GM21717 (cell line): Measurements from ENCODE around the gene CLDND2.
A peak's percentile ranks its signal among the peaks of the same experiment; 100 is the strongest.
"Not testable (repeated sequence)": the region's sequence is repeated elsewhere in the genome, so short reads cannot be mapped to it uniquely, and the experiment has no call there.

Experiments used
- ATAC-seq: cut with Tn5 transposase; IDR thresholded peaks from one replicate; pipeline ENCODE4 v1.9.1; 2021; ENCODE audit warnings: mild to moderate bottlenecking, moderate library complexity; ENCODE audit not compliant: unreplicated experiment

The CLDND2 gene, protein sequence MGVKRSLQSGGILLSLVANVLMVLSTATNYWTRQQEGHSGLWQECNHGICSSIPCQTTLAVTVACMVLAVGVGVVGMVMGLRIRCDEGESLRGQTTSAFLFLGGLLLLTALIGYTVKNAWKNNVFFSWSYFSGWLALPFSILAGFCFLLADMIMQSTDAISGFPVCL

DNA sequence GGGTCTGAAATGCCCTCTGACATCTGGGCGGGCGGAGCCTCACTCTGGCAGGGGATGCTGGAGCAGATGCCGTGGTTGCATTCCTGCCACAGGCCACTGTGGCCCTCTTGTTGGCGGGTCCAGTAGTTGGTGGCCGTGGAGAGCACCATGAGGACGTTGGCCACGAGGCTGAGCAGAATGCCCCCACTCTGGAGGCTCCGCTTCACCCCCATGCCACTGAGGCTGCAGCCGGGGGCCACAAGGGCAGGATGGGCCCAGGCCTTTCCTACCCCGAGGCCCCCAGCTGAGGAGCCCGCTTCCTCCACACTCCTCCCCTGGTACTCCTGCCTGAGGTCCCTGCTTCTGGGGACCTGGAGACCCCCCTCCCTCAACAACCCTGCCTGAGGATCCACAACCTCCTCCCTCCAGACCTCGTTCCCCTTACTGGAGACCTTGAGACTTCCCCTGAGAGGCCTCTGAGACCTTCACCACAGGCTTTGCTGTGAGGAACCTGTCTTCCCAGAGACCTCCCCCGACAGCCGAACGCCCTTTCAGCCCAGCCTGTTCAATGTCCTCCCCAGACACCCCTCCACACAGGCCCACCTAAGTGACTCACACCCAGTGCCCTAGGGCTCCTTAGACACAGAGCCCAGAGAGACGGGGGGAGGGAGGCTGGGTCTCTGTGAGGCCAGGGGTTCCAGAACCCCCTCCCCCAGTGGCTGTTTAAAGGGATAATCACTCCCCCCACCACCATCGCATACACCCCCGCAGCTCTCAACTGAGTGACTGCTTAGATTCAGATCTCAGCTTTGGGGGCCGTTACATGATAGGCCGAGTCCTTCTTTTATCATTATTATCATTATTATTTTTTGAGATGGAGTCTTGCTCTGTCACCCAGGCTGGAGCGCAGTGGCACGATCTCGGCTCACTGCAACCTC lies at the start of gene CLDND2:
CLDND2 (minus strand) TSS at position 638 of the 917 bp plus-strand sequence; CDS start at position 212, 426 bp downstream.
- no peak for ATAC-seq

DNA sequence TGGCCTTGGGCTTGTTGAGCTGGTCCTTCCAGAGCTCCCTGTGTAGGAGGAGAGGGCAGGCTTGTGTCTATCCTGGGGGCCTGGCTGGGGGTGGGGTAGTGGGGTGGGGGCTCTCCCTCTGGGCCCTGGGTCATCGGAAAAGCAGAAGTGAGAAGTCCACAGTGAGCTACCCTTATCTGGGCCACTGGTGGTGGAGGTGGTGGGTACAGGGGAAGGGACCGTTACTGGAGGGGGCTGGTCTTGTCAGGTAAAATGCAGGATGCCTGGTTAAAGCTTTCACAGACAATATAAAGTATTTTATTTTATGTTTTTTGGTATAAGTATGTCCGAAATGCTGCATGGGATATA lies 49.0 kb upstream of the CLDND2 start:
- peak; percentile 27 for ATAC-seq

DNA sequence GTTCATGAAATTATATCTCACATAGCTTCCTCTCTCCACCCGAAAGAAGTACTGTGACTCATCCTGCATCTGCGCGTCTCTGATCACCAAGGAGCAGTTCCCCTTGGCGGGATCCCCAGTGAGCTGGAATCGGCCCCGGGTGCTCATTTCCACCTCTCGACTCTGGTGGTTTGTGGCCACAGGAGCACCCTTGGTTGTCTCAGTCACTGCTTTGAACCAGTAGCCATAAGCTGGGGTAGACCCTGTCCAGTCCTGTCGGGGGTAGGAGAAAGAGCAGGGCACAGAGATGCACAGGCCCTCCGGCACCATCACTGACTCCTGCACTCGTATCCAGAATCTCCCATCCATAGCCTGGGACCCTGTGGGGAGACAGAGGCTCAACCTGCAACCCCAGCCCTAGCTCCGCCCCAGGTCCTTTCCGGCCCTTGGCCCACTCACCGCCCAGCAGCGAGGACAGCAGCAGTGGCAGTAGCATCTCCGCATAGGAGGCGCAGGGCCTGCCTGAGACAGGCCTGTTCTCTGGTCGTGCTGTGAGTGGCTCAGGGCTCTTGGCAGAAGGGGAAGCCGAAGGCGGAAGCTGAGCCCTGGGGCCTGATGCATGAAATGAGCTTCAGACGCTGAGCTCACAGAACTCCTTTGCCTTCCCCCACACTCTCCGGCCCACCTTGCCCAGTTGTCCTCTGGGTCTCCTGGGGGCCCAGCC lies 48.5 kb upstream of the CLDND2 start, which contains the start of gene SIGLEC10:
SIGLEC10 (minus strand) TSS at position 536 of the 703 bp plus-strand sequence; CDS start at position 475, 61 bp downstream.
- peak; percentile 55 for ATAC-seq

DNA sequence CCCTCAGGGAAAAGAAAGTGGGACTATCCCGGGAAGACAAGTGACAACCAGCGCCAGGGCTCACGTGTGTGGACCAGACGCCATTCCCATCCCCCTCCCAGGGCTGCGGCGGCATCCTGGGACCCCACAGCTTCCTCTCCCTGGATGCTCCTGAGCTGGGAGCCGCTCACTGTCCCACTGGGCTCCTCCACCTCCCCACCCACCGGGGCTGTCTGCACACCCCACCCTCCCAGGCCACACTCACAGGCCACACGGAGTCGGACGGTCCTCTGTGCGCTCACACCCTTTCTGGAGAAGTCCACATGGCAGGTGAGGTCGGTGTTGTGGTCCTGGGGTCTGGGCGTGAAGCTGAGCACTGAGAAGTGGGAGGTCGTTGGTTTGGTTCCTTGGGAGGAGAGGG lies 47.6 kb upstream of the CLDND2 start:
- ATAC-seq = not testable (repeated sequence)

DNA sequence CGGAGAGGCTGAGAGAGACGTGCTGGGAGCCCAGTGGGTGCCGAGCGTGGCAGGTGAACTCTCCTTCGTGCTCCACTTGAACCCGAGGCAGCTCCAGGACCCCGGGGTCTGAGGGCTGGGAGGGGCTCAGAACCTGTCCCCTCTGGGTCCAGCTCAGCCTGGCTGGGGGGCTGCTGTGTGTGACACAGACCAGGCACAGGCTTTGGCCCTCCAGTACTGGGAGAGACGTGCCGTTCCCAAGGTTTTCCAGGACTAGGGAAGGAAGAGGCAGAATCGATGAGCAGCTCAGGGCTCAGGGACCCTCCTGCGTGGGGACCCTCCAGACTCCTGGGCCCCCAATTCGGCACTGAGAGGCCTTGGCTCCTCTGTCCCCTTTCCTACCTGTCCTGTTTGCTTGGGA lies 46.4 kb upstream of the CLDND2 start:
- ATAC-seq = no peak

DNA sequence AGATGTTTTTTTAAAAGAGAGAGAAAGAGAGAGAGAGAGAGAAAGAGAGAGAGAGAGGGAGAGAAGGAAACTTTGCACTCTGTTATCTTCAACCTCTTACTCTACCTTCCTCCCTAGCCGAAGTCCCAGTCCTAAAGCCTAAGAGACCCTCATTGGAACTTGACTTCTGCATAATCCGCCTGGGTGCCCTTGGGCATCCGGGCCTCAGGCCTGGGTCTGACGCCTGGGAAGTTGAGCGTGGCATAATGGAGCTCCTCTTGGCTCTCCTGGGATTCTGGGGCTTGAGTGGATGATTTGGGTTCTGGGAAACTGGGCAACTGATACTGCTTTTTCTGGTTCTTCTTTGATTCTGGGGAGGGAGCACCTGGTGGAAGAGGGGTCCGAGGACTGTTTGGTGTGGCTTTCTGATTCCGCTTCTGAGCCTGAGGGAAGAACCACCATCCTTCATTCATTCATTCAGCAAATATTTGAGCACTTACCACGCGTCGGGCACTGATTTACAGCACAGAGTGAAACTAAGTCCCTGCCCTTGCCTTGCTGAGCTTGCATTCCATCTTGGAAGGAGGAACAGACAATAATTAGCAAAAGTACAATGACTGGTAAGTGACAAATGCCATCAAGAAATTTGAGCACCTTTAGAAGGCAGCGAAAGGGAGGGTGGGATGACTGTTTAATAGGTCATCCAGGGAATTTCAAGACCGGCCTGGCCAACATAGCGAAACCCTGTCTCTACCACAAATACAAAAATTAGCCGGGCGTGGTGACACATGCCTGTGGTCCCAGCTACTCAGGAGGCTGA lies 42.3 kb upstream of the CLDND2 start:
- ATAC-seq = no peak

DNA sequence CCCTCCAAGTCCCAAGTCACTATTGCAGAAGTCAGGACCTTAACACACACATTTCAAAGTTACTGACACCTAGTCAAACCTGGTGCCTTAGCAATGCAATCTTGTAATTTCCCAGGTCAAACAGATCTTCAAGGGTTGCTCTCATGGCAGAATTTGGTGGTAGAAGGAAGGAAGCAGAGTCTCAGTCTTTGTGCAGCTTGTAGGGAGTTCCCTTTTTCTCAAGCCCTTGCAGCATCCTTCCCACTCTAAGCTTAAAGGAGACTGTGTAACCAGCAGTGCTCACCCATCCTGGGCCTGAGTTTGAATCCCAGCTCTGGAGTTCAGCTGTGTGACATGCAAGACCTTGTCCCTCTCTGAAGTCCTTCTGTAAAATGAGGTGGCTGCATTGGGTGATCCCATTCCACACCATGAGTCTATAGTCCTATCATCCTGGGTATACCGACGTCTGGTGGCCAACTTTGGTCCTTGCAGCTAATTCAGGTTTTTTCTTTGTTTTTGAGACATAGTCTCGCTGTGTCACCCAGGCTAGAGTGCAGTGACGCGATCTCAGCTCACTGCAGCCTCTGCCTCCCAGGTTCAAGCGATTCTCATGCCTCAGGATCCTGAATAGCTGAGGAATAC lies 38.8 kb upstream of the CLDND2 start:
- no peak for ATAC-seq

DNA sequence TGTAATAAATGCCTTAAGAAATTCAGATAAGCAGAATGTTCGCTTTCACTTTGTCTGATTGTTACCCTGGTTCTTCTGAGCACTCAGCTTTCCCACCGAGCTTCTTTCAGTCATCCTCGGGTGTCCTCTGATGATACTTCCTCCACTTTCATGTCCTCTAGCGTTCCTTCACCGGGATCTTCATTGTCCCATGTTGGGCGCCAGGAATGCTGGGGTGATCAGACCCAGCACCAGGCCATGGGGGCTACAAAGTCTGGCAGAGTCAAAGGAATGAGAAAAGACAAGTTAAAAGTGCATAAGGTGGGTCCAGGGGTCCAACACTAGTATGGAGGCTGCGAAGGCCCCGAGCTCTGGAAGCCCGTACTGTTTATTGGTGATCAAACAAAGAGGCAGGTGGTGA lies 33.3 kb upstream of the CLDND2 start:
- ATAC-seq = no peak

DNA sequence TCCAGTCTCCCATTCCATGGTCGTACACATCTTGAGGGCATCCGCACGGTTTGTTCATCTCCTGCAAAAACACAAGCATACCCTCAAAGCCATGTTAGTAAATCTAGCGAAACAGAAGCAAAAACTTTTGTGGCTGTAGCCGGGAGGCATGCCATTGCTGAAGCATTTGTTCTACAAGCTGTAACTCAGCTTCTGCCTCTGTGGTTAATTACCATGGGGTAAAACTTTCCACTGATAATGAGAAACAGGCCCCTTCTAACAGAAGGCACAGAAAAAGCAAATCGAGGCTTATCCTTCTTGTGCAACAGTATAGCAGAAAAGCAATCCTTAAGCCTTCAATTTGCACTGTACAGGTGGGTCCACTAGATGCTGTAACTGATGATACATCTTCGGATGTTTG lies 31.1 kb upstream of the CLDND2 start:
- ATAC-seq = not testable (repeated sequence)

DNA sequence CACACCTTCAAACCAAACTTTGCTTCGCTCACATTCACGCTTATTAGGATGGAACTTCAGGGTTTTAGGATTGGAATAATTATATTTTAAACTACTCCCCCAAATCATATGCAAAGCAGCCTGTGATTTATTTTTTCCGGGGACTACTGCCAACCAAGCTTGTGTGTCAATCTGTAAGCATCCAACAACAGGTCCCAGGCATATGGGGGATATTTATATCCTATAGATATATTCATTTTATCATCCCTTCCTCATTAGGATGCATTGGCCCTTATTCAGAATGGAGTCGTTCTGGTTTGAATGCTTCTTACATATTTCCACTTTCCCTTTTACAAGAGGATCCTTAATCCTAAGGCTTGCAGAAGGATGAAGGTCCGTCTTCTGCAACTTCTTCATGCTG lies 30.4 kb upstream of the CLDND2 start:
- no peak for ATAC-seq

DNA sequence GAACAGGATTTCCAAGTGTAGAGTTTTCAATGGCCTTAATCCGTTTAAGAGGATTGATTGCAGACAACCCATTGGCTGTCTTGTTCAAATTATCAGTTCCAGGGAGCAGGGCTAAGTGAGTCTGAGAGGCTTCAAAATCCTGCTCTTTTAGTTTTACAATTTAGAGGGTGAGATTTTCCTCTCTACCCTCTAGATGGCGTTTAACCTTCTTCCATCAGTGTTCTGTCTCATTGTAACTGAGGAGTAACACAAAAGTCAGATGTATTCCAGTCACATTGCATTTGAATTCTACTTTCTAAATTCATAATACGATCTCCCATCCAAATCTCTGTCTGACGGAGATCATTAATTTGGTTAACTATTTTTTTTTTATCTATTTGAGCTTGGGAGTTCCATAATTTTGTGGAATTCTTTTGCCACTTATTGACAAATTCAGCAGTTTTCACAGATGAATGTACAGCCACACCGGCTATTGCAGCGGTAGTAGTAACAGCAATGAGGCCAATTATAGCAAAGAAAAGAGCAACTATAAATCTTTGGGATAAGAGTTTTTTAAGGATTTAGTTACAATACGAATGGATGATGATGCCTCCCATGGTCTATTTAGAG lies 29.4 kb upstream of the CLDND2 start:
- no peak for ATAC-seq

DNA sequence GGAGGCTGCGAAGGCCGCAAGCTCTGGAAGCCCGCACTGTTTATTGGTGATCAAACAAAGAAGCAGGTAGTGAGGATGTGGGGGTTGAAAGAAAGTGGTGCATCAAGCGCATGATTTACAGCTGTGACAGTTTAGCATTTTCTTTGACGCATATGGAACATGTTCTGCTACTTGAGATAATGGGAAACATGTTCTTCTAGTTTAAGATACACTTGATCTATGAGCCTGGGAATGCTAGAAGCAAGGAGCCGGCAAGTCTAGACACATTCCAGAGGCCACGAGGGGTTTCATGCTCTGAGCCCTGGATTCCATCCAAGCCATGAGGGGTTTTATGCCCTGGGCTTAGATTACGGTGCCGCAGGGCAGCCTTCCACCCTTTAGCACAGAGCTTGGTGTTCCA lies 28.6 kb upstream of the CLDND2 start:
- not testable (repeated sequence) for ATAC-seq

DNA sequence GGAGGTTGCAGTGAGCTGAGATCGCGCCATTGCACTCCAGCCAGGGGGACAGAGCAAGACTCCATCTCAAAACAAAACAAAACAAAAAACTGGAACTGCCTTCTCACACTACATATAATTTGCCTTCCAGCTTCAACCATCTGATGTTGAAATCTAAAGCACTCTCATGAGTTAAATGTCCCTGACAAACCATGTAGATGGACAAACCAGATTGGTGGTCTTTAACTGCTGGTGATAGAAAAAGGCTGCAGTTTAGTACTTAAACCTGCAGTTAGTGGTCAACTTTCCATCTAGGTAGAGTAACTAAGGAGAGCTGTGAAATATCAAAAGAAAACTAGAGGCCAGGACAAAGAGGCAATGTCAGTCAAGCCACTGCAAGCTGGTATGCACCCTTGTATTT lies 27.4 kb upstream of the CLDND2 start:
- no peak for ATAC-seq

DNA sequence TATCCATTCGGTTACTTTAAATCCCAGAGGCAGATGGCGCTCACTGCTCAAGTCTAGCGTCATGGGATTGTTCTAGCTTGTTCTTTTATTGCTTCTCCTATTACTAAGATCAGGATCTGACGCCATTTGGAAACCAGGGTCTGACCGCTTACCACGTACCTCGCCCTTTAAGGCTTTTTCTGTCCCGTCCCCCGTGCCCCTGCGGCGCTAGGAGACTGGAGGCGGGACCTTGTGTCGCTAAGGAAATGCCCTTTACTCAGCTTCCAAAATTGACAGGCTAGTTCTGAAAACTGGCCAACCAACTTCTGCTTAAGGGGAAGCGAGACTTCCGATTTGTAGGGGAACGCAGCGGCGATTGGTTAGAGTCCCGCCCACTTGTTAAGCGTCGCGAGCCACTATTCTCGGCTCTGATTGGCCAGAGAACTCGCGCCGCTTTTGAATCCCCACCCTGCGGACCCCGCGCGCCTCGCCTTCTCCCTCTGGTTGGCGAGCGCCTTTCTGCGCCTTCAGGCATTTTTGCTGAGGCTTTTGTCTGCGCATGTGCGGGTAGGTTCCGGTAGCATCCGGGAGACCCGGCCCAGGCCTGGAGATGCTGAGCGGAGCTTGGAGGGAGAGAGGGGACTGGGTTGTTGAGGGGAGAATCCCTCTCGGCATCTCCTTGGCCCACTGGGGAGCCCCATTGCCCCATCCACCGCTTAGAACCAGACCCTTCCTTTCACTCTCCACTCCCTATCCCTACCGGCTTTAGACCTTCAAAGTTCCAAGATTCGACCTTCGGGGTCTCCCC lies 25.4 kb upstream of the CLDND2 start:
- peak; percentile 77 for ATAC-seq

DNA sequence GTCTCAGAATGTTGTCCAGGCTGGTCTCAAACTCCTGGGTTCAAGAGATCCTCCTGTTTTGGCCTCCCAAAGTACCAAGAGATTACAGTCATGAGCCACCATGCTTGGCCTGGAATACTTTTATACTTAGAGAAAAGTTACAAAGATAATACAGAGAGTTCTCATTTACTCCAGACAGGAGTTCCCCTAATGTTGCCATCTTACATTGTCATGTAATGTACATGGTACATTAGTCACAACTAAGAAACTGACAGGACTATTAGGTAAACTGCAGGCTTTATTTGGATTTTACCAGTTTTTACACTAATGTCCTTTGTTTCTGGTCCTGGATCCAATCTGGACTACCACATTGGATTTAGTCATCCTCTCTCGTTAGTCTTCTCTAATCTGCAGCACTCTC lies 23.9 kb upstream of the CLDND2 start:
- ATAC-seq = no peak

DNA sequence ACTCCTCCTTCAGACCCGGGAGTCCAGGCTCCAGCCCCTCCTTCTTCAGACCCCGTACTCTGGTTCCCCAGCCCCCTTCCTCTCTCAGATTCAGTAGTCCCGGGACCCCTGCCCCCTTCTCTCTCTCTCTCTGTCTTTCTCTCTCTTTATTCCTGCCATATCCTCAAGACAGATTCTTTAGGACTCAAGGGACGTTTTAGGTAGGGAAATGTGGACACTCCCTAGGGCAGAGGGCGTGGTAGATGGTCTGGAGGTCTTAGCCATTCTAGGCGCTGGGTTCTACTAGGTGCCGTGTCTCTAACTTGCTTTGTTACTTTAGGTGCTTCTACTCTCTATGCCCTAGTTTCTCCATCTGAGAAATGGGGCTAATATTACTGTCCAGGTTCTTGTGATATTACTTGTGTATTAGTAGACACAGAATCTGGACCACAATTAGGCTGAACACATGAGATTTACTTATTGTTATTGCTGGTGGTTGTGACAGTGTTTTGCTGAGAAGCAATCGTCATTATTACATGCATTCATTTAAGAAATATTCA lies 22.3 kb upstream of the CLDND2 start:
- no peak for ATAC-seq

DNA sequence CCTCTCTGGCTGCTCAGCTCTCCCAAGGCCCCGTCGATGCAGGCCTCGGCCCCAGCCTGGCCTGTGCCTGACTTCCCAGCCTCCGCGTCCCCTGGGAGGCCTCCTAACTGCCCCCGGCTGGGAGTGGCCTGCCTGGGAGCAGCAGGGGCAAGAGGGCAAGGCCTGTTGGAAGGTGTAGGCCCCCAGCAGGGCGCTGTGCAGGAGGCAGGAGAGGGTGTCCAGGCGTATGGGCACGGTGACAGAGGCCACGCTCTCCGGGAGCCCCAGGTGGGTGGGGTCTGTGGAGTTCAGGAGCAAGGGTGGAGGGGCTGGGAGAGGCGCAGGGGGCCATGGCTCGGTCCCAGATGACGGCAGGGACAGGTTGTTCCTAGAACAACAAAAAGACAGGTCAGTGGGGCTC lies 20.3 kb upstream of the CLDND2 start:
- ATAC-seq = no peak

DNA sequence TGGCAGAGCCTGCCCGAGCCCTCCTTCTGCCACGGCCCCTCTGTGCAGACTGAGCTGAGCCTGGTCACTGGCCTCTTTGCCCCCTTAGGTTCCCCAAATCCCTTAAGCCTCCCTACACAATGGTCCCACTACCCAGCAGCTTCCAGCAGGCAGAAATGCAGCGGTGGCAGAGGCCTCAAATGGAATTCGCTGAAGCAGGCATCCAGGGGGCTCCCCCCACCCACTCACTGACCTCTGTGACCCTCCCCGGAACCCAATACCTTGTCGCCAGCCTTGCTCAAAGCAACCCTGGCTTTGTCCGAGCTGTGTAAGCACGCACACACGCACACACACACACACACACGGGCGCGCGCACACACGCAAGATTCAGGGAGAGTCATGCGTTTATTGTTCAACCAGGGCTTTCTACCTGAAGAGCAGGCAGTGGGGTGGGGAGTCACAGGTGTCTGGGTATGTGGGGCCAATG lies 19.2 kb upstream of the CLDND2 start, which contains the start of gene LIM2:
LIM2 (minus strand) TSS at position 51 of the 466 bp plus-strand sequence. CDS start 531 bp downstream, outside the sequence.
- no peak for ATAC-seq
